ENCODE measurements around the gene PPM1D.
"Not testable (repeated sequence)": the region's sequence is repeated elsewhere in the genome, so short reads cannot be mapped to it uniquely, and the experiment has no call there.

Gene PPM1D

GRCh38 chr17:60599620-60600489, at the start of gene PPM1D:
PPM1D (plus strand) TSS chr17:60600193; CDS start chr17:60600415, 222 bp downstream.
- TF ChIP-seq CTCF (IDR thresholded peaks at IDR 0.05) = peak in 1 of 2 experiments; percentile 20
- Histone ChIP-seq H3K27me3 (no peaks in the 10 kb centered on the region), H3K27ac (peak within 1 kb of the TSS; percentile 93 to 98), H3K36me3 (no peaks in the 10 kb centered on the region), H3K9me3 (no peaks in the 10 kb centered on the region), H3K4me3 (peak within 1 kb of the TSS; percentile 72 to 94), H3K4me1 (peaks cover 0 to 28% (median 11%) of the 10 kb centered on the region in 4 donors)
- intact Hi-C loops (cut with DNase I; ENCODE audit: low total_unique reads) = loop anchor here (5.0 to 10.0 kb wide), 2 partner anchors 75 to 77 kb away; partner anchors contain the start of genes APPBP2 and BCAS3
- DNase-seq = peak; percentile 99

- H3K4me3 ChIP-seq; H3K9me3 ChIP-seq; DNase-seq; intact Hi-C loops (cut with DNase I; ENCODE audit: low total_unique reads); H3K4me1 ChIP-seq; H3K36me3 ChIP-seq; H3K27me3 ChIP-seq; H3K27ac ChIP-seq: not testable (repeated sequence)
Observed at GRCh38 chr17:60552255-60552654, 47.7 kb upstream of the PPM1D start.

- Histone ChIP-seq H3K4me1 (no peaks in the 10 kb centered on the region), H3K4me3 (no peak overlapping the region), H3K27me3 (no peaks in the 10 kb centered on the region), H3K27ac (no peak overlapping the region), H3K9me3 (peaks cover 0 to 4% (median 0%) of the 10 kb centered on the region in 3 donors), H3K36me3 (no peaks in the 10 kb centered on the region)
- DNase-seq = no peak
- no peak for TF ChIP-seq CTCF (IDR thresholded peaks at IDR 0.05)
- intact Hi-C loops (cut with DNase I; ENCODE audit: low total_unique reads) = no loop called here
Observed at GRCh38 chr17:60554377-60554788, 45.6 kb upstream of the PPM1D start.

GRCh38 chr17:60555786-60556185, 44.2 kb upstream of the PPM1D start:
- TF ChIP-seq CTCF (IDR thresholded peaks at IDR 0.05) = no peak
- H3K4me1 ChIP-seq = no peaks in the 10 kb centered on the region
- DNase-seq = no peak
- H3K27me3 ChIP-seq = no peaks in the 10 kb centered on the region
- peaks cover 0 to 4% (median 0%) of the 10 kb centered on the region in 3 donors for H3K9me3 ChIP-seq
- no peak overlapping the region for H3K4me3 ChIP-seq
- no peak overlapping the region for H3K27ac ChIP-seq
- no peaks in the 10 kb centered on the region for H3K36me3 ChIP-seq
- intact Hi-C loops (cut with DNase I; ENCODE audit: low total_unique reads) = no loop called here

GRCh38 chr17:60557805-60558204, 42.2 kb upstream of the PPM1D start:
- no peaks in the 10 kb centered on the region for H3K4me1 ChIP-seq
- no peak for DNase-seq
- intact Hi-C loops (cut with DNase I; ENCODE audit: low total_unique reads) = no loop called here
- H3K4me3 ChIP-seq = no peak overlapping the region
- no peak for TF ChIP-seq CTCF (IDR thresholded peaks at IDR 0.05)
- H3K27ac ChIP-seq = no peak overlapping the region
- H3K36me3 ChIP-seq = no peaks in the 10 kb centered on the region
- H3K9me3 ChIP-seq = peaks cover 0 to 4% (median 0%) of the 10 kb centered on the region in 3 donors
- no peaks in the 10 kb centered on the region for H3K27me3 ChIP-seq

- no peak overlapping the region for H3K27ac ChIP-seq
- intact Hi-C loops (cut with DNase I; ENCODE audit: low total_unique reads) = no loop called here
- no peak for TF ChIP-seq CTCF (IDR thresholded peaks at IDR 0.05)
Observed at GRCh38 chr17:60559659-60559994, 40.4 kb upstream of the PPM1D start.

More at GRCh38 chr17:60559659-60559994, 40.4 kb upstream of the PPM1D start:
- no peaks in the 10 kb centered on the region for H3K4me1 ChIP-seq
- no peak for DNase-seq
- H3K27me3 ChIP-seq = no peaks in the 10 kb centered on the region
- no peaks in the 10 kb centered on the region for H3K9me3 ChIP-seq
- H3K36me3 ChIP-seq = no peaks in the 10 kb centered on the region
- H3K4me3 ChIP-seq = no peak overlapping the region
